ENCODE measurements around the gene LGALS14. TPM values are rescaled to one million over a fixed set of nuclear protein-coding genes. Genes with fewer than 3 reads are reported as not detected.

LGALS14 gene
- total and polyA plus RNA-seq, 2 of the 8 experiments (the other 6 are each of a cell fraction or from before 2014, with no cell fraction given), result 0.50 to 0.77 TPM

DNA sequence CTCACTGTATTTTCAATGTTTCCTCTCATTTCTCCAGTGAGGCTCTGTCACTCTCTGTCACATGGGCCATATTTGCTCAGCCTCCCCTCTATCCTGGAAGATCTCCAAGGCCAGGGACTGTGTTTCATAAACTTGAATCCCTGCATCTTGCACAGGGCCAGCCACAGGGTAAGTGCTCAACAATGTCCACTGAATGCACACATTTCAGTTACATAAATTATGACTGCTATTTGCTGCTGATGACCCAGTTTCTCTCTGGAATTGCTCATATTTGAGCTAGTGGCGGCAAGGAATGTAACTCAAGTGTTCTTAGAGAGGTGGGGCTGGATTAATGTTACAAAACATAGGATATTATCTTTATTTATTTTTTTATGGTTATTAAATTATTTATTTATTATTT is 27.4 kb downstream of the LGALS14 start:
- H3K9ac ChIP-seq (replicated peaks in 1 of 4; ENCODE audit: extremely low read depth in 1 of 4, low read depth in 3 of 4, low read length in 3 of 4), result no peak overlapping the region
- H3K14ac ChIP-seq (ENCODE audit: insufficient read length), result no peak overlapping the region
- TF ChIP-seq JUND (IDR thresholded peaks at IDR 0.05; ENCODE audit: low read length) (no peak), MAFK (IDR thresholded peaks at IDR 0.05; ENCODE audit: low read depth, low read length) (no peak)
- H3K9me3 ChIP-seq (ENCODE audit: insufficient read depth in 2 of 2, low read depth in 1 of 2, low read length in 1 of 2), result no peaks in the 10 kb centered on the region
- no peaks in the 10 kb centered on the region for H3K36me3 ChIP-seq (ENCODE audit: control insufficient read depth in 2 of 4, insufficient read depth in 4 of 4, low read length in 3 of 4)
- H2BK120ac ChIP-seq (replicated peaks; ENCODE audit: low read depth, low read length), result no peak overlapping the region
- no peak for FAIRE-seq
- no peak overlapping the region for H3K4me3 ChIP-seq (ENCODE audit: extremely low read depth in 1 of 4, insufficient read depth in 2 of 4, low read depth in 3 of 4, low read length in 4 of 4)
- no peaks in the 10 kb centered on the region for H3K4me1 ChIP-seq (replicated peaks in 1 of 4; ENCODE audit: control insufficient read depth in 3 of 4, insufficient read depth in 4 of 4, low read length in 3 of 4)
- no peaks in the 10 kb centered on the region for H3K79me1 ChIP-seq (ENCODE audit: low read depth, low read length)
- no peak overlapping the region for H4K8ac ChIP-seq (ENCODE audit: extremely low read depth, insufficient read depth, low read length)
- no peaks in the 10 kb centered on the region for H3K23me2 ChIP-seq (ENCODE audit: low read depth, low read length)
- no peak overlapping the region for H2AFZ ChIP-seq (ENCODE audit: low read length)
- H4K20me1 ChIP-seq (replicated peaks in 1 of 2; ENCODE audit: control insufficient read depth in 1 of 2, insufficient read depth in 2 of 2, low read length in 2 of 2), result no peaks in the 10 kb centered on the region
- H2BK20ac ChIP-seq (ENCODE audit: low read length), result no peak overlapping the region
- H3K4ac ChIP-seq (replicated peaks; ENCODE audit: insufficient read length, low read depth, low read length), result no peak overlapping the region
- no peak overlapping the region for H3K4me2 ChIP-seq (ENCODE audit: insufficient read depth in 1 of 2, low read depth in 2 of 2, low read length in 2 of 2)
- DNase-seq (ENCODE audit: low read depth in 1 of 2, low spot score in 2 of 2), result no peak
- ChIA-PET POLR2A (ENCODE audit: partially characterized antibody) (no interaction called here), CTCF (ENCODE audit: partially characterized antibody) (interaction anchor here (0.5 to 0.6 kb wide), 2 partner anchors 52 to 501 kb away, joined by 3 to 5 read pairs; no protein-coding TSS in a partner anchor)
- no peak overlapping the region for H3K18ac ChIP-seq (ENCODE audit: extremely low read depth, low read length)
- no peaks in the 10 kb centered on the region for H3K79me2 ChIP-seq (ENCODE audit: control insufficient read depth in 1 of 2, insufficient read depth in 2 of 2, low read length in 2 of 2)
- H4K5ac ChIP-seq (ENCODE audit: insufficient read length, low read depth, low read length), result no peak overlapping the region
- H4K91ac ChIP-seq (replicated peaks; ENCODE audit: insufficient read length, low read length), result no peak overlapping the region
- no peak overlapping the region for H2BK12ac ChIP-seq (ENCODE audit: low read depth, low read length)
- no peaks in the 10 kb centered on the region for H3K27me3 ChIP-seq (replicated peaks in 1 of 4; ENCODE audit: control insufficient read depth in 3 of 4, extremely low read depth in 1 of 4, insufficient read depth in 3 of 4, low read length in 3 of 4)
- H3K23ac ChIP-seq (ENCODE audit: insufficient read length), result no peak overlapping the region
- H2BK5ac ChIP-seq (ENCODE audit: low read depth, low read length), result no peak overlapping the region
- no peak overlapping the region for H2AK5ac ChIP-seq (ENCODE audit: low read depth, low read length)
- no peak overlapping the region for H2BK15ac ChIP-seq (ENCODE audit: low read length)
- 78% methylated on average over 1 of the region's 1 CpG; no CpG with 5 or more reads in 1 of the 2 experiments for WGBS, 2 experiments (ENCODE audit: extremely low coverage in 1 of 2, insufficient coverage in 1 of 2, insufficient read length in 1 of 2, insufficient replicate concordance in 2 of 2, low coverage in 1 of 2, low lambda C conversion rate in 2 of 2, missing lambda C conversion rate in 1 of 2)
- H3K56ac ChIP-seq (replicated peaks; ENCODE audit: insufficient read length, low read depth, low read length), result no peak overlapping the region
- H3K27ac ChIP-seq (ENCODE audit: low read depth, low read length), result no peak overlapping the region

Data from H1 (cell line).